MM.1S (cell line): ENCODE measurements around the gene PMF1.

Source experiments
- DNase-seq: peaks from one replicate; pipeline ENCODE4 v3.0.0-alpha.2; 2015
- H2AFZ ChIP-seq: fragments of 300-600 bp; sonication (generic); 2 replicates; pipeline ENCODE4 v1.6.0; 2016; ENCODE audit warnings: antibody characterized with exemption, low read length
- H3F3A ChIP-seq: fragments of 300-600 bp; sonication (generic); 2 replicates; pipeline ENCODE4 v1.6.1; 2016; ENCODE audit warnings: mild to moderate bottlenecking, antibody characterized with exemption, low read length, moderate library complexity, mixed read lengths; ENCODE audit not compliant: insufficient read depth
- H3K27ac ChIP-seq: fragments of 300-600 bp; sonication (generic); 2 replicates; pipeline ENCODE4 v1.5.1; 2016; ENCODE audit warnings: mild to moderate bottlenecking, low read length
- H3K27me3 ChIP-seq: fragments of 300-600 bp; sonication (generic); replicated peaks from 2 replicates; pipeline ENCODE4 v1.6.0; 2016; ENCODE audit warnings: low read length; ENCODE audit not compliant: insufficient read depth
- H3K36me3 ChIP-seq: fragments of 300-600 bp; sonication (generic); replicated peaks from 2 replicates; pipeline ENCODE4 v1.6.1; 2016; ENCODE audit warnings: mild to moderate bottlenecking, low read length, mixed read lengths; ENCODE audit not compliant: insufficient read depth
- H3K4me1 ChIP-seq: fragments of 300-600 bp; sonication (generic); 2 replicates; pipeline ENCODE4 v1.6.1; 2016; ENCODE audit warnings: low read length, mixed read lengths
- H3K4me2 ChIP-seq: fragments of 300-600 bp; sonication (generic); 2 replicates; pipeline ENCODE4 v1.6.0; 2016; ENCODE audit warnings: low read depth, low read length
- H3K4me3 ChIP-seq: fragments of 300-600 bp; sonication (generic); 2 replicates; pipeline ENCODE4 v1.5.1; 2016; ENCODE audit warnings: low read length, mixed read lengths
- H3K79me2 ChIP-seq: fragments of 300-600 bp; sonication (generic); 2 replicates; pipeline ENCODE4 v1.6.1; 2016; ENCODE audit warnings: mixed run types, low read length, mixed read lengths
- H3K9ac ChIP-seq: fragments of 300-600 bp; sonication (generic); 2 replicates; pipeline ENCODE4 v1.6.1; 2016; ENCODE audit warnings: low read length, mixed read lengths
- H3K9me2 ChIP-seq: fragments of 300-600 bp; sonication (generic); replicated peaks from 2 replicates; pipeline ENCODE4 v1.6.1; 2016; ENCODE audit warnings: mild to moderate bottlenecking, low read length, mixed read lengths; ENCODE audit not compliant: insufficient read depth
- H3K9me3 ChIP-seq: fragments of 300-600 bp; sonication (generic); replicated peaks from 2 replicates; pipeline ENCODE4 v1.6.1; 2016; ENCODE audit warnings: mild to moderate bottlenecking, low read length, mixed read lengths; ENCODE audit not compliant: insufficient read depth
- H4K20me1 ChIP-seq: fragments of 300-600 bp; sonication (generic); 2 replicates; pipeline ENCODE4 v1.6.1; 2016; ENCODE audit warnings: mild to moderate bottlenecking, low read length, moderate library complexity, mixed read lengths; ENCODE audit not compliant: insufficient read depth
- EZH2 ChIP-seq: fragments of 300-600 bp; sonication (generic); optimal IDR thresholded peaks from 2 replicates; pipeline ENCODE3; 2017; ENCODE audit warnings: low read depth, mild to moderate bottlenecking, antibody characterized with exemption, low read length, mixed read lengths
- EZH2phosphoT487 ChIP-seq: fragments of 300-600 bp; sonication (generic); IDR thresholded peaks from 2 replicates; pipeline ENCODE4 v1.6.1; 2018; ENCODE audit warnings: antibody characterized with exemption, low read length
- TF ChIP-seq, protein P1 (sequence below): fragments of 300-600 bp; sonication (generic); IDR thresholded peaks from 2 replicates; pipeline ENCODE4 v1.5.1; 2016; ENCODE audit warnings: antibody characterized with exemption, low read length, mixed read lengths

PMF1 gene

DNA sequence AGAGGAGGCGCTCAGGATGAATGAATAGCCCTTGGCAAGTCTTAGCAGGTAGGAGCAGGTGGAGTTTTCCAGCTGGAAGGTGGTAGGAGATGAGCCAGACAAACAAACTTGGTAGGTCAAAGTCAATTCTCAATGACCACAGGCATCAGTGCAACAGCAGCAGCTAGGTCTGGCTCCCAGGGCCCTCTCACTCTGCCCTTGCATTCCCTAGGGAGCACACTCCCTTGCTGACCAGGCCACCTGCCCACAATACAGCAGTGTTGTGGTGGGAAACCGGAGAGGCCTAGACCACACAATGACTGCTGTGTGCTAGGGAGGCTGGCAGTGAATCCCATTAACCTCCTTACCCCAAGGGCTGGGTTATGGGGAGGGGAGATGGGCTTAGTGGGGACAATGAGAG lies 48.1 kb downstream of the PMF1 start:
- peaks cover 32% of the 10 kb centered on the region for H3K36me3 ChIP-seq
- no peak overlapping the region for H3K9ac ChIP-seq
- H3K4me2 ChIP-seq: no peak overlapping the region
- H3K9me2 ChIP-seq: no peaks in the 10 kb centered on the region
- TF ChIP-seq EZH2 (no peak), EZH2phosphoT487 (no peak)
- TF ChIP-seq, protein P1, sequence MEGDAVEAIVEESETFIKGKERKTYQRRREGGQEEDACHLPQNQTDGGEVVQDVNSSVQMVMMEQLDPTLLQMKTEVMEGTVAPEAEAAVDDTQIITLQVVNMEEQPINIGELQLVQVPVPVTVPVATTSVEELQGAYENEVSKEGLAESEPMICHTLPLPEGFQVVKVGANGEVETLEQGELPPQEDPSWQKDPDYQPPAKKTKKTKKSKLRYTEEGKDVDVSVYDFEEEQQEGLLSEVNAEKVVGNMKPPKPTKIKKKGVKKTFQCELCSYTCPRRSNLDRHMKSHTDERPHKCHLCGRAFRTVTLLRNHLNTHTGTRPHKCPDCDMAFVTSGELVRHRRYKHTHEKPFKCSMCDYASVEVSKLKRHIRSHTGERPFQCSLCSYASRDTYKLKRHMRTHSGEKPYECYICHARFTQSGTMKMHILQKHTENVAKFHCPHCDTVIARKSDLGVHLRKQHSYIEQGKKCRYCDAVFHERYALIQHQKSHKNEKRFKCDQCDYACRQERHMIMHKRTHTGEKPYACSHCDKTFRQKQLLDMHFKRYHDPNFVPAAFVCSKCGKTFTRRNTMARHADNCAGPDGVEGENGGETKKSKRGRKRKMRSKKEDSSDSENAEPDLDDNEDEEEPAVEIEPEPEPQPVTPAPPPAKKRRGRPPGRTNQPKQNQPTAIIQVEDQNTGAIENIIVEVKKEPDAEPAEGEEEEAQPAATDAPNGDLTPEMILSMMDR: no peak
- H3K9me3 ChIP-seq: no peaks in the 10 kb centered on the region
- H3K27ac ChIP-seq: no peak overlapping the region
- no peak for DNase-seq
- no peaks in the 10 kb centered on the region for H4K20me1 ChIP-seq
- H3K27me3 ChIP-seq: no peaks in the 10 kb centered on the region
- H3K79me2 ChIP-seq: 0 out of 2 replicates have a peak, but pooled peaks cover 9% of the 10 kb centered on the region
- H3K4me3 ChIP-seq: no peak overlapping the region
- no peaks in the 10 kb centered on the region for H3K4me1 ChIP-seq
- no peaks in the 10 kb centered on the region for H3F3A ChIP-seq
- H2AFZ ChIP-seq: no peak overlapping the region

DNA sequence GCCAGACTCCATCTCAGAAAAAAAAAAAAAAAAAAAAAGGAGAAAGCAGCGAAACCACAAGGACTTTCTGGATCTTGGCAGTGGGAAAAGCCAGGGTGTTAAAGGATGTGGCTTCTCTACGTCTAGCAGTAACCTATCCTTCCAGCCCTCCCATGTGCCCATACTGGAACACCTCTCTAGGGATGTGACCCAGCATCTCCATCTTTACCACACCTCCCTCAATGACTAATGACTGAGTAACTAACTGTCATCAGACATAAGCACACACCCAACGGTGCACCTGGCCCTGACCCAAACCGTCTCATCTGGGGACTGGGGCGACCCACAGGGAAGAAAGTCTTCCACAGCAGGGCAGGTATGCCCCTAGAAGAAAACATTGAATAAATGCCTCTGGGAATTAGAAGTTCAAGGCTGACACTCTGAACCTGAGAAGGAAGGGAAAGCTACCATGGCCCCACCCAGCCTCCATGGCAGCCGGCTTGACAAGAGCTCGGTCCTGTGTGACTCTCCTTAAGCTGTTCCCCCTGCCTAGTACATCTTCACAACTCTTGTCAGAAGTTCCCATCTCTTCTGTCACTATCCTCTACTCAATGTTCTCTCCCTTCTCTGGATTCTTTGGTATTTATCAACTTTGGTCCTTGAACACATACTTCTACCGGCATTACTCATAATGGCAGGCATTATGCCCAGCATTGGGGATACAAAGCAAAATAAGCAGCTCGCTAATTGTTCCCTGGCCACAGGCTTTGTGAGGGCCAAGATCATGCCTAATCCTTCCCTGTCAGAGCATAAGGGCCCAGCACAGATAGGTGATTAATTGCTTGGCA lies 49.9 kb downstream of the PMF1 start:
- Histone ChIP-seq H3K4me1 (no peaks in the 10 kb centered on the region), H3K9me2 (no peaks in the 10 kb centered on the region), H3K27ac (no peak overlapping the region), H4K20me1 (no peaks in the 10 kb centered on the region), H3K9ac (no peak overlapping the region), H3K4me2 (no peak overlapping the region), H3F3A (no peaks in the 10 kb centered on the region), H3K79me2 (0 out of 2 replicates have a peak, but pooled peaks cover 9% of the 10 kb centered on the region), H3K4me3 (no peak overlapping the region), H2AFZ (no peak overlapping the region), H3K9me3 (no peaks in the 10 kb centered on the region), H3K36me3 (peaks cover 44% of the 10 kb centered on the region), H3K27me3 (no peaks in the 10 kb centered on the region)
- no peak for DNase-seq
- TF ChIP-seq EZH2 (no peak), EZH2phosphoT487 (no peak)
- TF ChIP-seq, protein P1: no peak

DNA sequence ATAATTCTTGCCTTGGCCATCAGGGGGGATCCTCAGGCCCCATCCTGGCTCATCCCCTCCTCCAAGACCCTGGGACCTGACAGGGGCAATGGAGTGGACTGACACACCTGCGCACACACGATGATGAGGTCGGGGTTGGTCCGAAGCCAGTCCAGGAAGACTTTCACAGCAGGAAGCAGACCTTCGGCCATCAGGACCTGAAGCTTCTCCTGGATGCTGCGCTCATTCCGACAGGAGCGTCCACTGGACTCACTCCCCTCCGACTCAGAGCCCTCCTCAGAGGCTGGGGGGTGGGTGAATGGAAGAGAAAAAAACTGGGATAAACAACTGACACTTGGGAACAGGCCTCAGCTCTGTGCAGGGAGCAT lies 50.5 kb downstream of the PMF1 start:
- Histone ChIP-seq H3K4me2 (no peak overlapping the region), H3K4me3 (no peak overlapping the region), H3K9me2 (no peaks in the 10 kb centered on the region), H3K9ac (no peak overlapping the region), H4K20me1 (no peaks in the 10 kb centered on the region), H3K4me1 (no peaks in the 10 kb centered on the region), H3K27ac (no peak overlapping the region), H3K9me3 (no peaks in the 10 kb centered on the region), H3F3A (no peaks in the 10 kb centered on the region), H3K27me3 (no peaks in the 10 kb centered on the region), H2AFZ (no peak overlapping the region), H3K36me3 (peaks cover 47% of the 10 kb centered on the region), H3K79me2 (0 out of 2 replicates have a peak, but pooled peaks cover 9% of the 10 kb centered on the region)
- TF ChIP-seq EZH2phosphoT487: no peak
- TF ChIP-seq, protein P1: no peak
- no peak for TF ChIP-seq EZH2
- DNase-seq: no peak
